Tibial artery (tissue), 4 donors: Measurements from ENCODE around the gene CACNA1D.
"Not testable (repeated sequence)": the region's sequence is repeated elsewhere in the genome, so short reads cannot be mapped to it uniquely, and the experiment has no call there.

ENCODE experiments used
- DNase-seq, 2 donors: peaks; one replicate each; pipeline ENCODE4 v3.0.0-alpha.2; 2019
- H3K27ac ChIP-seq, 2 donors: fragments of 200-600 bp; sonication (generic) in 1 of 2; 1 replicate in 1 of 2; 2 replicates in 1 of 2; pipeline ENCODE4 v1.5.1; 2018 to 2019; ENCODE audit warnings: mild to moderate bottlenecking in 1 of 2
- H3K27me3 ChIP-seq, 2 donors: fragments of 200-600 bp; sonication (generic) in 1 of 2; one replicate each; pipeline versions ENCODE4 v1.5.1 to v1.6.0; 2016 to 2019
- H3K36me3 ChIP-seq, 3 donors: fragments of 200-600 bp; sonication (generic) in 2 of 3; one replicate each; pipeline ENCODE4 v1.5.1; 2016 to 2019; ENCODE audit warnings: mild to moderate bottlenecking in 2 of 3
- H3K4me1 ChIP-seq, 4 donors: fragments of 200-600 bp; sonication (generic) in 2 of 4; 1 replicate in 3 of 4; 2 replicates in 1 of 4; pipeline ENCODE4 v1.5.1; 2016 to 2019
- H3K4me3 ChIP-seq, 2 donors: fragments of 200-600 bp; sonication (generic) in 1 of 2; 1 replicate in 1 of 2; 2 replicates in 1 of 2; pipeline ENCODE4 v1.5.1; 2018 to 2019; ENCODE audit warnings: mild to moderate bottlenecking in 2 of 2
- H3K9me3 ChIP-seq, 3 donors: fragments of 200-600 bp; sonication (generic) in 1 of 3; one replicate each; pipeline ENCODE4 v1.5.1; 2016 to 2019
- CTCF ChIP-seq, 2 experiments: fragments of 200-600 bp in 1 of 2; fragments of 450-650 bp in 1 of 2; IDR thresholded peaks; one replicate each; pipeline ENCODE4 v1.5.1; 2017 to 2019; ENCODE audit warnings: antibody characterized with exemption in 2 of 2, mild to moderate bottlenecking in 1 of 2, moderate library complexity in 1 of 2
- intact Hi-C: fragments of 100-400 bp; cut with DNase I; formaldehyde crosslinking; loops from one replicate; pipeline ENCODE4 v1.15.0; 2023; ENCODE audit warnings: low total_unique reads

Gene CACNA1D

DNA sequence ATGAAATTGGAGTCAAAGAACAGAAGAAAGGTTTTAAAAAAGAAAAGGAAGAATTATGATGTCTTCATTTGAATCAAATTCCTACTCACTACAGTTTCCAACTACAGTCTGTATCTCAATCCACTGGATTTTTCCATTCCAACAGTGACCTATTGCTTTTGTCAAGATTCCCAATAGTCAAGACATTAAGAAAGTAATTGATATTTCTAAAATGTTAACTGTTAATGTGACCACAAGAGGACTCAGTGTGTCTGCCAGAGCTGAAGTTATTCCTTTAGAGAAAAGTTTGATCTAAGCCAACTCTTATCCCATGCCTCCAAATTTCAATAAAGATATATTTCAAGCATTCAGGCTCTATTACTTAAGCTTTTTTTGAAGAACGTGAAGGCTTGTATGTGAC, 163.2 kb downstream of the CACNA1D start:
- Histone ChIP-seq H3K27me3 (no peaks in the 10 kb centered on the region), H3K27ac (no peak overlapping the region), H3K4me1 (no peaks in the 10 kb centered on the region), H3K36me3 (no peaks in the 10 kb centered on the region), H3K9me3 (peaks cover 0 to 4% (median 0%) of the 10 kb centered on the region in 3 donors), H3K4me3 (no peak overlapping the region)
- no peak for DNase-seq
- intact Hi-C loops, result no loop called here
- TF ChIP-seq CTCF (IDR thresholded peaks at IDR 0.05), result no peak

- no peaks in the 10 kb centered on the region for H3K27me3 ChIP-seq
- DNase-seq, result no peak
- H3K4me1 ChIP-seq, result no peaks in the 10 kb centered on the region
- H3K36me3 ChIP-seq, result no peaks in the 10 kb centered on the region
- TF ChIP-seq CTCF (IDR thresholded peaks at IDR 0.05), result no peak
- intact Hi-C loops, result no loop called here
- no peak overlapping the region for H3K27ac ChIP-seq
- no peak overlapping the region for H3K4me3 ChIP-seq
- peaks cover 0 to 4% (median 0%) of the 10 kb centered on the region in 3 donors for H3K9me3 ChIP-seq
These were observed 164.3 kb downstream of the CACNA1D start for GRCh38 chr3:53658613-53659193.

- intact Hi-C loops, result no loop called here
- Histone ChIP-seq H3K36me3 (no peaks in the 10 kb centered on the region), H3K4me1 (no peaks in the 10 kb centered on the region), H3K4me3 (no peak overlapping the region), H3K9me3 (peaks cover 0 to 4% (median 0%) of the 10 kb centered on the region in 3 donors), H3K27ac (no peak overlapping the region), H3K27me3 (no peaks in the 10 kb centered on the region)
- TF ChIP-seq CTCF (IDR thresholded peaks at IDR 0.05), result no peak
- no peak for DNase-seq
These were observed 165.6 kb downstream of the CACNA1D start for GRCh38 chr3:53659996-53660395.

- peaks cover 0 to 4% (median 0%) of the 10 kb centered on the region in 3 donors for H3K9me3 ChIP-seq
- H3K36me3 ChIP-seq, result no peaks in the 10 kb centered on the region
- no peaks in the 10 kb centered on the region for H3K27me3 ChIP-seq
- no peak overlapping the region for H3K27ac ChIP-seq
- no peak overlapping the region for H3K4me3 ChIP-seq
- intact Hi-C loops, result no loop called here
- H3K4me1 ChIP-seq, result no peaks in the 10 kb centered on the region
- no peak for DNase-seq
- no peak for TF ChIP-seq CTCF (IDR thresholded peaks at IDR 0.05)
These were observed 167.1 kb downstream of the CACNA1D start for GRCh38 chr3:53661480-53661879.

- H3K4me3 ChIP-seq, H3K36me3 ChIP-seq, H3K27me3 ChIP-seq, intact Hi-C loops, DNase-seq, H3K27ac ChIP-seq, H3K4me1 ChIP-seq, H3K9me3 ChIP-seq: not testable (repeated sequence)
These were observed 170.4 kb downstream of the CACNA1D start for GRCh38 chr3:53664812-53665211.

DNA sequence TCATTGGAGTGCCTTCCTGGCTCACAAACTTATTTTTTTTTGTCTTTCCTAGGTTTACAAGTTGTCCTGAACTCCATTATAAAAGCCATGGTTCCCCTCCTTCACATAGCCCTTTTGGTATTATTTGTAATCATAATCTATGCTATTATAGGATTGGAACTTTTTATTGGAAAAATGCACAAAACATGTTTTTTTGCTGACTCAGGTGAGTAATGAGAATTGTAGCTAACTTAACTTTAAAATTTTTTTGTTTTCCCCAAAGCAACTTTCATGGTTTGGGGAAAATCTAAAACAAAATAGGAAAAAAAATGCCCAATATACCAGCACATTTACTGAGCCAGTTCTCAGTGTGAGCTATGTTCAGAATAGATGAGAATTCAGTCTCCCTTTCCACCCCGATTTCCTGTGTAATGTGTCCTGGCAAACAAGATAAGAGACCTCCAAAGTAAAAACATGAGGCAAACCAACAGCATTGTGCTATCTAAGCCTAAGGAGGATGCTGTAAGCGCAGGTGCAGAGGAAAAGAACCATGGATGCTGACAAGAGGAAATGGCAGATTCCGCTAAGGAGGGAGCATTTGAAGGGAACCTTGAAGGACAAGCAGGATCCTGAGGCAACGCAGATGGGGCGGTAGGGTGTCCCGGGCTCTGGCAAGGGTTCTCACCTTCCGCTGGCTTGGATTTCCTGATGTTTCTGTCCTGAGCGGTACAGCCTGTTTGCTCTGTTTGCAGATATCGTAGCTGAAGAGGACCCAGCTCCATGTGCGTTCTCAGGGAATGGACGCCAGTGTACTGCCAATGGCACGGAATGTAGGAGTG, 171.4 kb downstream of the CACNA1D start:
- peaks cover 0 to 4% (median 0%) of the 10 kb centered on the region in 3 donors for H3K9me3 ChIP-seq
- no peak overlapping the region for H3K4me3 ChIP-seq
- no peak overlapping the region for H3K27ac ChIP-seq
- H3K4me1 ChIP-seq, result no peaks in the 10 kb centered on the region
- no peaks in the 10 kb centered on the region for H3K36me3 ChIP-seq
- peaks cover 0 to 3% of the 10 kb centered on the region in 2 donors for H3K27me3 ChIP-seq
- intact Hi-C loops, result no loop called here
- TF ChIP-seq CTCF (IDR thresholded peaks at IDR 0.05), result no peak
- DNase-seq, result no peak
